HG03159 (cell line): ENCODE results near the gene SMG7.

Experiments used
- ATAC-seq: cut with Tn5 transposase; IDR thresholded peaks from one replicate; pipeline ENCODE4 v1.9.1; 2021; ENCODE audit warnings: mild to moderate bottlenecking, moderate library complexity; ENCODE audit not compliant: unreplicated experiment

Gene SMG7

DNA sequence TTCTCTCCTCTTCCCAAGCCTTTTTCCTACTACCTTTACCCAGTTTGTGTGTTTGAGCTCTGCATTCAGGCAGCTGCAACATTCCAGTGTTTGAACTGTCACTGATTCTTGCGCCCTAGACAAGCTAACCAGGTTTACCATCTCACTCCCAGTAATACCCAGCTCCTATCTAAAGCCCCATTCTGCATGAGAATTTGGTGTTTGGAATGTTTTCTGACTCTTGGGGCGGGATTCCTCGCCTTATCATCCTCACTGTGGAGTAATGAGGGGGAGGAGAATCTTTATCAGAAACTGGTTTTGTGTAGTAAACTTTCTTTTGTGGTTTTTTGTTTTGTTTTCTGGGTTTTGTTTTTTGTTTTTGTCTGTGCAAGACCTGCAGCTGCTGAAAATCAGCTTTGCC, 81.5 kb downstream of the SMG7 start:
- no peak for ATAC-seq

DNA sequence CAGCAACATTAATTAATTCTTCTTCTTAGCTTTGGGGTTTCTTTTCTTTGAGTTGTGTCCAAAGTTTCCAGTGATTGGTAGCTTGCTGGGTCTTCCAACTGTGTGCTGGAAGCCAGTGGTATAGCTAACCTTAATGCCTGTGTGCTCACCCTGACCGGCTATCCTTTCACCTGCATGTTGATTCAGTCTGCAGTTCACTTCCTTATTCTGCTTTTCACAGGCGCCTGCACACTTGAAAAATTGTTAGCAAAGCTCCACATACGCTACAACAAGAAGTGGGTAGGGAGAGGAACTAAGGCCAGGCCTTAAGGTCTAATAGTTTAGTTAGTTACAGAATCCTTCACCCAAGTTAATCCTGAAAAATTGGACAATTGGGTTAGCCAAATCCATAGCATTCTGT, 82.3 kb downstream of the SMG7 start:
- no peak for ATAC-seq

- ATAC-seq = no peak
Measured at GRCh38 chr1:183559061-183559460, 86.8 kb downstream of the SMG7 start.

GRCh38 chr1:183562701-183563100, 90.4 kb downstream of the SMG7 start:
- no peak for ATAC-seq

DNA sequence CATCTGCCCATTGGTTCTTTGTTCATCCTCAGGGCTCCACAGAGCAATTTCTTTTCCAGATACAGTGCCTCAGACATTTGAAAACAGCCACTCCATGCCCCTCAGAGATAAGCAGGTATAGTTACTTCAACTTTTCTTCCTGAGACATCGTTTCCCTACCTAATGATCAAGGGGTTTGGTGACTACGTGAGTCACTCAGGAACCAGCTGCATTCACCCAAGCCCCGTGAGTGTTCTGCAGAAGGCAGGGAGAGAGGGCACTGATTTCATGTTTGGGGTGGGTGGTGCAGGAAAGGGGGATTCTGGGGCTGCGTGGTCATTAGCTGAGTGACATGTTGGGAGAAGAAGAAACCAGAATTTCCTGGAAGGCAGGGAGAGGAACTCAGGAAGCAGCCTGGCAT, 93.0 kb downstream of the SMG7 start:
- ATAC-seq = no peak

- no peak for ATAC-seq
Measured at GRCh38 chr1:183566026-183566425, 93.7 kb downstream of the SMG7 start.

DNA sequence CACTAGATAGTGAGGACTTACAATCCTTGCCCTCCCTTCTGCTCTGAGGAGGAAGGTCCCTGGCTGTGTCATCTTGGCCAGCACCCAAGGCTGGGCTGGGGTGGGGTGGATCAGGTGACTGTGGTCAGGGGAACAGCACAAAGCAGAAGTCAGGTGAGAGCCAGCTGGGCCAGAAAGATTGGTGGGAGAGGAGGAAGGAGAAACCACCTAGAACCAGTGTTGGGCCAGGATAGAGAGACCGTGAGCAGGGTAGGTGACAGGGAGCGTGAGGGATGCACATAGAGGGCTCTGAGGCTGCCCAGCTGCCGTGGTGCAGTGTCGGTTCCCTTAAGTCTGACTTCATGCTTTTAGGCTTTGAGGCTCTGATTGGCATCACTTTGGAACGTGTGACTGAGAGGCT, 95.3 kb downstream of the SMG7 start:
- peak; percentile 64 for ATAC-seq

GRCh38 chr1:183568176-183569021, 96.1 kb downstream of the SMG7 start:
- ATAC-seq = no peak

DNA sequence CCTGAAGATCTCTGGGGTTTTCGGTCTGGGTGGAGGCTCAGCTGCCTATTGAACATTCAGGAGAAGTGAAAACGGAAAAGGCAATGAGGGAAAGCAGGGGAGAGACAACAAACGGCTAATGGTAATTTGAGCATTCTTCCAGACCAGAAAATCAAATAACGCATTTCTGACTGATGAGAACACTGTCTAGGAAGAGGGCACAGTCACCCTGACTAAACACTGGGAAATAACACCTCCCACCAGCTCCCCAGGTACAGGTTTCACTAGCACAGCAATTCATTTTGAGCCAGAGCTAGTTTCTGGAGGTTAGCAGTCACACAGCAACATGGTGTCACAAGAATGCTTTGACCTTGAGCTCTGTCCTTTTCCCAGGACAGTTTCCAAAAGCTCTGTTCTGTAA, 96.8 kb downstream of the SMG7 start:
- no peak for ATAC-seq

- no peak for ATAC-seq
Measured at GRCh38 chr1:183569801-183570200, 97.5 kb downstream of the SMG7 start.

GRCh38 chr1:183570451-183570850, 98.2 kb downstream of the SMG7 start:
- no peak for ATAC-seq

GRCh38 chr1:183571678-183572268, 99.5 kb downstream of the SMG7 start:
- ATAC-seq = no peak

- no peak for ATAC-seq
Measured at GRCh38 chr1:183572721-183573120, 100.4 kb downstream of the SMG7 start.

DNA sequence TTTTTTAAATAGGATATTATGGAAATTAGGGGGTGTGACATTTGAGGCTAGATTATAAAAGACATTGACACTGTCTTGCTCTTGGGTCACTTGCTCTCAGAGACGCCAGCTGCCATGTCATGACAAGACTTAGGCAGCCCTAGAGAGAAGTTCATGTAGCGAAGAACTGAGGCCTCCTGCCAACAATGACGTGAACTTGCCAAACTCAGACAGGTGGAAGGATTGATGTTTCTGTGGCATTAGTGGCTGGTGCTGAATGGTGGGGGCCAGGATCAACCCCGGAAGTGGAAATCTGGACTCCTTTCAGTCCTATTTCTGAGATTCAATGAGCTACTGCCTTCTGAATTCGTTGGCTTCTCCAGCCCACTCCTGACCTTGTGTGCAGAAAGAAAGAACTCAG, 103.3 kb downstream of the SMG7 start:
- ATAC-seq = no peak

- ATAC-seq = no peak
Measured at GRCh38 chr1:183576537-183576936, 104.2 kb downstream of the SMG7 start.

- ATAC-seq = no peak
Measured at GRCh38 chr1:183577897-183578465, 105.7 kb downstream of the SMG7 start.

DNA sequence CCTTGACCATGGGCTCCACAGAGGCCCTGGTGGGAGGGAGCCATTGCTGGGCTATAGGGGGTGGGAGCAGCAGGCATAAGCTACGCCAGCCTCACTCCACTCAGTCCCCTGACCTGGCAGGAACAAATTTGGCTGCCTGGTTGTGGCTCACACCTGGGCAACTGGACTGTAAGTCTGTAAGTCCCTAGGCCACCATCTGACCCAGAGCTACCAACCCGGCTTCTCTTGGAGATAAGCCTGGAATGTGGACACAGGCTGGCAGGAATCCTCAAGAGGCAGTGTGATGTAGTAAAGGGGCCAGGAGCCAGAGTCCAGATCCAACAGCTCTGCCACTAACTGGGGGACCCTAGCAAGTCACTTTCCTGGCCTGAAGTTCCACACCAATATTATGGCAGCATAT, 106.6 kb downstream of the SMG7 start:
- no peak for ATAC-seq

DNA sequence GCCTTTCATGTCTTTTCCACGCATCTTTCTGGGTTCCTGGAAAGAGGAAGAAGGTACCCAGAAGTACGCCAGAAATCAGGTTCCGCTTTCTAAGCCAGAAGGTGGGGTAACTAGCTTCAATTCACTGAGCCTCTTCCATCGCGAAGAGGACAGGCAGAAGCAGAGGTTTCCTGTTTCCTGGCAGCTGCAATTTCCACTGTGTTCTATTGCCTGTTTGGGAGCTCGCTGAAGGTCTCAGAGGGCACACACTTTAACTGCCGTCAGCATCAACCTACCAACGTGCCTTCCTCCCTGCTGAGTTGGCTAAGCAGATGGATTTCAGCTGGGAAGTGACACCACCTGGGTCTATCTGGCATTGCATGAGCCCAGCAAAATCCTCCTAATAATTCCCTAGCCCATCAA, 108.0 kb downstream of the SMG7 start:
- ATAC-seq = no peak

DNA sequence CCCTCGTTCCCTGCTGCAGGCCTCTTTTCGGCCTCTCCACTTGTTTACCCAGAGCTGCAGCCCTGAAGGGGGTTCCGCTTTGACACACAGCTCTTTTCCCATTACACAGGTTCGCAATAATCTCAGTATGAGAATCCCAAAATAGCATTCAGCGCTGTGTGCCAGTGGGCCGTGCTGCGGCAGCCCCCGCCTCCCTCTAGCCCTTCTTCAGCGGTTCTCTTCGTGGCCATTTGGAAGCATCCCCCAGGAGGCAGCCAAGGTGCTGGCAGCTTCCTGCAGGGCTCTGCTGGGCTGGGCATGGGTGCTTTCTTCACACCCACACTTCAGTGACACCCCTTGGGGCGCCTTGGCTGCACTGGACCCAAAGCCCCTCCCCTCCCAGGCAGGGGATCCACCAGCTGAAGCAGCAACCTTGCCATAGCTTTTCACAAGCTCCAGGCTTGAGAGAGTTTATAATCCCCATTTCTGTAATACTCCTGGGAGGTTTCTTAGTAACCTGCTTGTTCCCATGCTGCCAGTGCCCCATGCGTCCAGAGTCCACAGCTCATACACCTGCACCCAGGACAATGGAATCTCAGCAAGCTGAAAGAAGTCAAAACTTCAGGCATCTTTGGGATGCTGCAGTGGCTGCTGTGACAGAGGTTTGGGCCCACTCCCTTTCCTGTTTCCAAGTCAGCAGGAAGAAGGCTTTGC, 109.9 kb downstream of the SMG7 start:
- no peak for ATAC-seq

DNA sequence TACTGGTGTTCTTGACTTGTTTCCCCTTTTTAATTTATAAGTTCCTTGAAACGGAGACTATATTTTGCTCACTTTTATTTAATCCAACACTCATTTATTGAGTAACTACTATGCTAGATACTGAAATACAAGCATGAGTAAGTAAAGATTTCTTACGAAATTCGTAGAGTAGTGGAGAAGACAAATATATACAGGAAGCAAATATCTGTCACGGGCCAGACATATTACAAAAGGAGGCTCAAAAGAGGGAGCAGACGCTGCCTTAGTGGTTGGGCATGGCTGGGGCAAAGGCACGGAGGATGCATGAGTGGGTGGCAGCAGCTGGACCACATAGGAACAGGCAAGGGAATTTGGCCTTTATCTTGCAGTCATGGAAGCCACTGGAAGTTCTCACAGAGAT, 111.2 kb downstream of the SMG7 start:
- ATAC-seq = no peak

GRCh38 chr1:183584147-183584546, 111.8 kb downstream of the SMG7 start:
- ATAC-seq = no peak

DNA sequence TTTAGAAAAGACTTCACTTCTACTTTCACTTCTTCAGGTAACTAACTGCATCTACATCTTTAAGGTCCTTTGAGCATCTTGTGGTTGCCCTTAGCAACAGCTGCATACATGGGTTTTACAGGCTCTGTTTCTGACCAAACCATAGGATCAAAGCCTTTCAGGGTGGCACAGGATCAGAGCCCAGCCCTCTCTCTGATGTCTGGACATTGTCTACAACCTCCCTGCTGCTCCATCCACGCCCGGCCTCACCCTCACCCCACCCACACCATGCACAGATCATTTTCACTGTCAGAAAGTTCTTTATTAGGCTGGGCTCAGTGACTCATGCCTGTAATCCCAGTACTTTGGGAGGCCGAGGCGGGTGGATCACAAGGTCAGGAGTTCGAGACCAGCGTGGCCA, 112.7 kb downstream of the SMG7 start:
- ATAC-seq = peak; percentile 49
